ENCODE data around the gene TMTC1. TPM values are rescaled to one million over a fixed set of nuclear protein-coding genes. Genes with fewer than 3 reads are reported as not detected.

Gene TMTC1
- polyA plus RNA-seq, 1 of the 3 experiments (the other 2 are of a cell fraction), result 0.13 TPM

- DNase-seq, result no peak
- Histone ChIP-seq H3K36me3 (replicated peaks in 1 of 2; ENCODE audit: control insufficient read depth in 1 of 2, insufficient read depth in 2 of 2, low read length in 1 of 2) (no peaks in the 10 kb centered on the region), H3K4me3 (ENCODE audit: low read depth in 2 of 2, low read length in 1 of 2) (no peak overlapping the region), H3K9me3 (no peaks in the 10 kb centered on the region), H4K20me1 (ENCODE audit: insufficient read depth) (no peaks in the 10 kb centered on the region), H3K4me1 (ENCODE audit: control insufficient read depth in 1 of 2, insufficient read depth in 2 of 2, low read depth in 1 of 2, low read length in 1 of 2) (no peaks in the 10 kb centered on the region), H2AFZ (ENCODE audit: low read depth) (no peak overlapping the region), H3K9ac (no peak overlapping the region), H3K9me2 (no peaks in the 10 kb centered on the region), H3F3A (replicated peaks; ENCODE audit: insufficient read depth) (no peaks in the 10 kb centered on the region), H3K27me3 (ENCODE audit: insufficient read depth) (peaks cover 3% of the 10 kb centered on the region; the same call in 1 of the 2 replicates), H3K27ac (ENCODE audit: low read depth in 2 of 2, low read length in 1 of 2) (no peak overlapping the region), H3K79me2 (ENCODE audit: insufficient read depth) (no peaks in the 10 kb centered on the region), H3K4me2 (no peak overlapping the region)
- TF ChIP-seq ZBTB33 (IDR thresholded peaks at IDR 0.05; ENCODE audit: borderline replicate concordance, low read depth) (no peak), USF2 (IDR thresholded peaks at IDR 0.05; ENCODE audit: borderline replicate concordance, low read depth, low read length) (no peak), IRF3 (IDR thresholded peaks at IDR 0.05; ENCODE audit: low read depth, low read length) (no peak), MXI1 (IDR thresholded peaks at IDR 0.05; ENCODE audit: low read depth, low read length) (no peak), TAF1 (IDR thresholded peaks at IDR 0.05; ENCODE audit: borderline replicate concordance, low read depth, low read length) (no peak), FOXJ3 (CRISPR knock-in tag; IDR thresholded peaks at IDR 0.05) (no peak), FOSL2 (IDR thresholded peaks at IDR 0.05; ENCODE audit: borderline replicate concordance, low read depth) (no peak), CHD2 (IDR thresholded peaks at IDR 0.05; ENCODE audit: low read length, partially characterized antibody) (no peak), GABPA (IDR thresholded peaks at IDR 0.05; ENCODE audit: low read depth) (no peak), NFIC (IDR thresholded peaks at IDR 0.05; ENCODE audit: borderline replicate concordance) (no peak), PBX3 (IDR thresholded peaks at IDR 0.05) (no peak), POLR2AphosphoS5 (IDR thresholded peaks at IDR 0.05; ENCODE audit: low read depth, low read length) (no peak), SIN3A (IDR thresholded peaks at IDR 0.05; ENCODE audit: borderline replicate concordance, low read depth, low read length) (no peak), RXRA (IDR thresholded peaks at IDR 0.05; ENCODE audit: borderline replicate concordance, low read depth) (no peak), RCOR1 (IDR thresholded peaks at IDR 0.05; ENCODE audit: low read length) (no peak)
- ChIA-PET POLR2A (no interaction called here), CTCF (no interaction called here)
- WGBS (ENCODE audit: low lambda C conversion rate), result 29% methylated on average over 6 of the region's 6 CpGs
Measured at GRCh38 chr12:29492891-29493290, 290.9 kb downstream of the TMTC1 start.
